Measurements from ENCODE around the gene ZNF84. TPM values are rescaled to one million over a fixed set of nuclear protein-coding genes. Genes with fewer than 3 reads are reported as not detected.
A peak's percentile ranks its signal among the peaks of the same experiment; 100 is the strongest.

The ZNF84 gene
- total RNA-seq, 4 donors from 2014 or later: 5.3 to 20.9 (median 13.5) TPM

DNA sequence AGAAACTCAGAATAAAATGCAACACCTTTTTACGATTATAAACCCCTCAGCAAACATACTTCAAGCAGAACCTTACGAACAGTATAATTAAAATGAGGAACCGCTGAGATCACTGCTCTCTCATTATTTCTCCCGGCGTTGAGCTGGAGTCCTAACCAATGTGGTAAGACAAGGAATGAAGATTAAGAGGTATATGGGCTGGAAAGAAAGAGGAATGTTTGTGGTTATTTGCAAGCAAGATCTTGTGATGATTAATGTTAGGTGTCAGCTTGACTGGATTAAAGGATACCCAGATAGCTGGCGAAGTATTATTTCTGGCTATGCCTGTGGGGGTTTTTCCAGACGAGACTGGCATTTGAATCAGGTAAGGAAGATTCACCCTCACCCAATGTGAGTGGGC, 10.3 kb upstream of the ZNF84 start:
- Histone ChIP-seq H3K4me3 (no peak overlapping the region), H3K27me3 (no peaks in the 10 kb centered on the region), H3K36me3 (no peaks in the 10 kb centered on the region), H3K27ac (no peak overlapping the region), H3K4me1 (no peaks in the 10 kb centered on the region), H3K9me3 (peaks cover 0 to 27% (median 8%) of the 10 kb centered on the region in 3 donors)
- DNase-seq (no peak), ATAC-seq (no peak)
- intact Hi-C loops (cut with DNase I; ENCODE audit: low total_unique reads): no loop called here
- in situ Hi-C loops (cut with MboI; ENCODE audit: low sequenced_read_pairs in 4 of 4): no loop called here
- TF ChIP-seq POLR2A (IDR thresholded peaks at IDR 0.05): no peak
- TF ChIP-seq, protein P1, sequence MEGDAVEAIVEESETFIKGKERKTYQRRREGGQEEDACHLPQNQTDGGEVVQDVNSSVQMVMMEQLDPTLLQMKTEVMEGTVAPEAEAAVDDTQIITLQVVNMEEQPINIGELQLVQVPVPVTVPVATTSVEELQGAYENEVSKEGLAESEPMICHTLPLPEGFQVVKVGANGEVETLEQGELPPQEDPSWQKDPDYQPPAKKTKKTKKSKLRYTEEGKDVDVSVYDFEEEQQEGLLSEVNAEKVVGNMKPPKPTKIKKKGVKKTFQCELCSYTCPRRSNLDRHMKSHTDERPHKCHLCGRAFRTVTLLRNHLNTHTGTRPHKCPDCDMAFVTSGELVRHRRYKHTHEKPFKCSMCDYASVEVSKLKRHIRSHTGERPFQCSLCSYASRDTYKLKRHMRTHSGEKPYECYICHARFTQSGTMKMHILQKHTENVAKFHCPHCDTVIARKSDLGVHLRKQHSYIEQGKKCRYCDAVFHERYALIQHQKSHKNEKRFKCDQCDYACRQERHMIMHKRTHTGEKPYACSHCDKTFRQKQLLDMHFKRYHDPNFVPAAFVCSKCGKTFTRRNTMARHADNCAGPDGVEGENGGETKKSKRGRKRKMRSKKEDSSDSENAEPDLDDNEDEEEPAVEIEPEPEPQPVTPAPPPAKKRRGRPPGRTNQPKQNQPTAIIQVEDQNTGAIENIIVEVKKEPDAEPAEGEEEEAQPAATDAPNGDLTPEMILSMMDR (IDR thresholded peaks at IDR 0.05 in 4 of 5, conservative IDR thresholded peaks at IDR 0.05 in 1 of 5): no peak

- no peak for TF ChIP-seq POLR2A (IDR thresholded peaks at IDR 0.05)
- TF ChIP-seq, protein P1 (IDR thresholded peaks at IDR 0.05 in 4 of 5, conservative IDR thresholded peaks at IDR 0.05 in 1 of 5): no peak
- Histone ChIP-seq H3K9me3 (peaks cover 4 to 65% (median 13%) of the 10 kb centered on the region in 3 donors), H3K4me1 (peaks cover 11 to 12% of the 10 kb centered on the region in 2 donors), H3K36me3 (peaks cover 14 to 47% of the 10 kb centered on the region in 2 donors), H3K27ac (peak overlapping the region; percentile 83 to 97 (median 91)), H3K4me3 (peak overlapping the region; percentile 74 to 90 (median 80)), H3K27me3 (no peaks in the 10 kb centered on the region)
- ATAC-seq: no peak
- intact Hi-C loops (cut with DNase I; ENCODE audit: low total_unique reads): no loop called here
- in situ Hi-C loops (cut with MboI; ENCODE audit: low sequenced_read_pairs in 4 of 4): loop anchor here in 1 of 4 donors (5.0 kb wide), 1 partner anchor 51 kb away; the partner anchor contains the start of gene ZNF26
- no peak for DNase-seq
These were observed 905 bp downstream of the ZNF84 start for GRCh38 chr12:133038118-133038709.

- DNase-seq (no peak), ATAC-seq (no peak)
- Histone ChIP-seq H3K4me3 (peak overlapping the region in 1 of 4 donors; percentile 30), H3K4me1 (no peaks in the 10 kb centered on the region), H3K27ac (no peak overlapping the region), H3K36me3 (peaks cover 34 to 100% of the 10 kb centered on the region in 2 donors), H3K27me3 (peaks cover 0 to 4% (median 0%) of the 10 kb centered on the region in 3 donors), H3K9me3 (peaks cover 18 to 98% (median 69%) of the 10 kb centered on the region in 3 donors)
- in situ Hi-C loops (cut with MboI; ENCODE audit: low sequenced_read_pairs in 4 of 4): no loop called here
- intact Hi-C loops (cut with DNase I; ENCODE audit: low total_unique reads): no loop called here
- TF ChIP-seq, protein P1 (IDR thresholded peaks at IDR 0.05 in 4 of 5, conservative IDR thresholded peaks at IDR 0.05 in 1 of 5): no peak
- no peak for TF ChIP-seq POLR2A (IDR thresholded peaks at IDR 0.05)
These were observed 9.4 kb downstream of the ZNF84 start for GRCh38 chr12:133046698-133047097.

- H3K9me3 ChIP-seq: peaks cover 60 to 92% (median 65%) of the 10 kb centered on the region in 3 donors
- no peak for DNase-seq
- no peaks in the 10 kb centered on the region for H3K4me1 ChIP-seq
- TF ChIP-seq, protein P1 (IDR thresholded peaks at IDR 0.05 in 4 of 5, conservative IDR thresholded peaks at IDR 0.05 in 1 of 5): no peak
- TF ChIP-seq POLR2A (IDR thresholded peaks at IDR 0.05): no peak
- H3K27me3 ChIP-seq: peaks cover 0 to 14% (median 0%) of the 10 kb centered on the region in 3 donors
- in situ Hi-C loops (cut with MboI; ENCODE audit: low sequenced_read_pairs in 4 of 4) (no loop called here), intact Hi-C loops (cut with DNase I; ENCODE audit: low total_unique reads) (no loop called here)
- peaks cover 33 to 87% of the 10 kb centered on the region in 2 donors for H3K36me3 ChIP-seq
- ATAC-seq: no peak
- H3K27ac ChIP-seq: no peak overlapping the region
- peak overlapping the region in 1 of 4 donors; percentile 48 for H3K4me3 ChIP-seq
These were observed 20.1 kb downstream of the ZNF84 start for GRCh38 chr12:133057446-133057845.

Data from gastrocnemius medialis (tissue), 4 donors.